ENCODE results near the gene CBLN3.

- no peak for TF ChIP-seq POLR2AphosphoS5 (IDR thresholded peaks at IDR 0.05; ENCODE audit: low read depth, low read length)
- TF ChIP-seq POLR2A (IDR thresholded peaks at IDR 0.05; ENCODE audit: low read depth, low read length), result no peak
- TF ChIP-seq TAF1 (IDR thresholded peaks at IDR 0.05; ENCODE audit: borderline replicate concordance, low read depth, low read length), result no peak
These were observed 13.7 kb upstream of the CBLN3 start for GRCh38 chr14:24443053-24443665.
